AG04449 (cell line): Measurements from ENCODE around the gene TPSG1.

Source experiments
- CTCF ChIA-PET: fragments of 350-600 bp; formaldehyde crosslinking; extraction: SDS; loops from one replicate; lab custom pipeline; 2021; ENCODE audit warnings: antibody characterized with exemption; lab: Yijun Ruan, JAX
- POLR2A ChIA-PET: fragments of 400-600, 350-600 bp; formaldehyde crosslinking; extraction: SDS; loops from one replicate; lab custom pipeline; 2020; ENCODE audit warnings: antibody characterized with exemption, inconsistent platforms; lab: Yijun Ruan, JAX
- DNase-seq: peaks from one replicate; pipeline ENCODE4 v3.0.0-alpha.2; 2010; ENCODE audit warnings: low read depth, low spot score
- H3K4me3 ChIP-seq: 2 replicates; pipeline ENCODE4 v1.5.1; 2011; ENCODE audit warnings: low read depth, mild to moderate bottlenecking, control low read depth, low read length
- TF ChIP-seq, protein P1 (sequence below): IDR thresholded peaks from one replicate; pipeline ENCODE4 v1.5.1; 2011; ENCODE audit warnings: mild to moderate bottlenecking, moderate library complexity, low read length, control low read depth, inconsistent platforms; ENCODE audit not compliant: insufficient read depth; ENCODE audit errors: missing control alignments

The TPSG1 gene

GRCh38 chr16:1176280-1176897, 48.7 kb downstream of the TPSG1 start:
- ChIA-PET CTCF (interaction anchor here (0.6 kb wide), 1 partner anchor 457 kb away, joined by 3 read pairs; no protein-coding TSS in a partner anchor), POLR2A (no interaction called here)
- TF ChIP-seq, protein P1, sequence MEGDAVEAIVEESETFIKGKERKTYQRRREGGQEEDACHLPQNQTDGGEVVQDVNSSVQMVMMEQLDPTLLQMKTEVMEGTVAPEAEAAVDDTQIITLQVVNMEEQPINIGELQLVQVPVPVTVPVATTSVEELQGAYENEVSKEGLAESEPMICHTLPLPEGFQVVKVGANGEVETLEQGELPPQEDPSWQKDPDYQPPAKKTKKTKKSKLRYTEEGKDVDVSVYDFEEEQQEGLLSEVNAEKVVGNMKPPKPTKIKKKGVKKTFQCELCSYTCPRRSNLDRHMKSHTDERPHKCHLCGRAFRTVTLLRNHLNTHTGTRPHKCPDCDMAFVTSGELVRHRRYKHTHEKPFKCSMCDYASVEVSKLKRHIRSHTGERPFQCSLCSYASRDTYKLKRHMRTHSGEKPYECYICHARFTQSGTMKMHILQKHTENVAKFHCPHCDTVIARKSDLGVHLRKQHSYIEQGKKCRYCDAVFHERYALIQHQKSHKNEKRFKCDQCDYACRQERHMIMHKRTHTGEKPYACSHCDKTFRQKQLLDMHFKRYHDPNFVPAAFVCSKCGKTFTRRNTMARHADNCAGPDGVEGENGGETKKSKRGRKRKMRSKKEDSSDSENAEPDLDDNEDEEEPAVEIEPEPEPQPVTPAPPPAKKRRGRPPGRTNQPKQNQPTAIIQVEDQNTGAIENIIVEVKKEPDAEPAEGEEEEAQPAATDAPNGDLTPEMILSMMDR: no peak

GRCh38 chr16:1175566-1176279, 49.3 kb downstream of the TPSG1 start:
- TF ChIP-seq, protein P1: no peak
- no peak overlapping the region for H3K4me3 ChIP-seq
- ChIA-PET POLR2A (no interaction called here), CTCF (no interaction called here)
- no peak for DNase-seq

More at GRCh38 chr16:1176280-1176897, 48.7 kb downstream of the TPSG1 start:
- no peak for DNase-seq
- no peak overlapping the region for H3K4me3 ChIP-seq

GRCh38 chr16:1174477-1175357, 50.4 kb downstream of the TPSG1 start:
- H3K4me3 ChIP-seq: no peak overlapping the region
- ChIA-PET POLR2A (no interaction called here), CTCF (no interaction called here)
- TF ChIP-seq, protein P1: no peak
- DNase-seq: no peak

- CTCF ChIA-PET: no interaction called here
- POLR2A ChIA-PET: no interaction called here
- TF ChIP-seq, protein P1: no peak
- DNase-seq: no peak
- H3K4me3 ChIP-seq: no peak overlapping the region
Measured at GRCh38 chr16:1173788-1174451, 51.1 kb downstream of the TPSG1 start.

GRCh38 chr16:1172651-1173050, 52.4 kb downstream of the TPSG1 start:
- ChIA-PET CTCF (no interaction called here), POLR2A (no interaction called here)

More at GRCh38 chr16:1172651-1173050, 52.4 kb downstream of the TPSG1 start:
- TF ChIP-seq, protein P1: no peak
- no peak for DNase-seq
- no peak overlapping the region for H3K4me3 ChIP-seq
